B cell (primary cell): ENCODE data around the gene VPS26C.

Source experiments
- EZH2 ChIP-seq: IDR thresholded peaks from 2 replicates; pipeline ENCODE4 v1.6.1; 2012; ENCODE audit warnings: borderline replicate concordance, low read depth, mild to moderate bottlenecking, moderate library complexity, low read length; ENCODE audit not compliant: insufficient read depth, poor library complexity, severe bottlenecking
- TF ChIP-seq, protein P1 (sequence below): fragments of 200-600 bp; IDR thresholded peaks from one replicate; pipeline ENCODE4 v1.8.0; 2022; ENCODE audit warnings: antibody characterized with exemption, mild to moderate bottlenecking

DNA sequence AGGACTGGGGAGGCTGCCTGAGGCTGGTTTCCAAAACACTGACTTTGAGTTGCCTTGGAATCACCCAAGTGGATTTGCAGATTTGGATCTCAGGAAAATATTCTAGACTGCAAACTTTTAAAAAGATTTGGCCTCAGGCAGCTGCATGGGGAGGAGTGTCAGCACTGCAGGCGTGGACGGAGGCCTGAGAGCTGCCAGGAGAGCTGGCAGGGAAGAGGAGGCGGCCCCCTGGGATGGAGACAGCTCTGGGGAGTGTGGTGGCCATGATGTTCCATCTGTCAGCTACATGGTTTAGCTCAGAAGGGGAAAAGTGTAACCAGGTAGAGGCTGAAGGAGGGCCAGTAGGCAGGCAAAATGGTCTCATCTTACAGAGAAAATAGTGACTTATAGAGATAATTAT, 72.1 kb downstream of the VPS26C start:
- TF ChIP-seq, protein P1, sequence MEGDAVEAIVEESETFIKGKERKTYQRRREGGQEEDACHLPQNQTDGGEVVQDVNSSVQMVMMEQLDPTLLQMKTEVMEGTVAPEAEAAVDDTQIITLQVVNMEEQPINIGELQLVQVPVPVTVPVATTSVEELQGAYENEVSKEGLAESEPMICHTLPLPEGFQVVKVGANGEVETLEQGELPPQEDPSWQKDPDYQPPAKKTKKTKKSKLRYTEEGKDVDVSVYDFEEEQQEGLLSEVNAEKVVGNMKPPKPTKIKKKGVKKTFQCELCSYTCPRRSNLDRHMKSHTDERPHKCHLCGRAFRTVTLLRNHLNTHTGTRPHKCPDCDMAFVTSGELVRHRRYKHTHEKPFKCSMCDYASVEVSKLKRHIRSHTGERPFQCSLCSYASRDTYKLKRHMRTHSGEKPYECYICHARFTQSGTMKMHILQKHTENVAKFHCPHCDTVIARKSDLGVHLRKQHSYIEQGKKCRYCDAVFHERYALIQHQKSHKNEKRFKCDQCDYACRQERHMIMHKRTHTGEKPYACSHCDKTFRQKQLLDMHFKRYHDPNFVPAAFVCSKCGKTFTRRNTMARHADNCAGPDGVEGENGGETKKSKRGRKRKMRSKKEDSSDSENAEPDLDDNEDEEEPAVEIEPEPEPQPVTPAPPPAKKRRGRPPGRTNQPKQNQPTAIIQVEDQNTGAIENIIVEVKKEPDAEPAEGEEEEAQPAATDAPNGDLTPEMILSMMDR = no peak
- no peak for TF ChIP-seq EZH2
